ENCODE data around the gene OR6F1.

DNA sequence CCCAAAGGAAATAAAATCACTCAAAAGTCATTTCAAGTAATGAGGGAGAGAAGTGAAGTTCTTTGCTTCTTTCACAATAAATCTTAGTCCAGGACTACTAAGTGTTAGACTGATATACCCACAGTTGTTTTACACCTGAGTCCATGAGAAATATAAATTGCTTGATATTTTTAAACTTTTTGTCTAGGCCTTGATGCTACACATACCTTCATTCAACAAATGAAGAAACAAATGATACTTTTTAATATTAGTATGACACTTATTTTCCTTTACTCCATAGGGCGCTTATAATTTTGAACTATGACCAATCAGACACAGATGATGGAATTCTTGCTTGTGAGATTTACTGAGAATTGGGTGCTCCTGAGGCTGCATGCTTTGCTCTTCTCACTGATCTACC is 21.9 kb upstream of the OR6F1 start, which contains the start of gene OR14K1:
- TF ChIP-seq, protein P1, sequence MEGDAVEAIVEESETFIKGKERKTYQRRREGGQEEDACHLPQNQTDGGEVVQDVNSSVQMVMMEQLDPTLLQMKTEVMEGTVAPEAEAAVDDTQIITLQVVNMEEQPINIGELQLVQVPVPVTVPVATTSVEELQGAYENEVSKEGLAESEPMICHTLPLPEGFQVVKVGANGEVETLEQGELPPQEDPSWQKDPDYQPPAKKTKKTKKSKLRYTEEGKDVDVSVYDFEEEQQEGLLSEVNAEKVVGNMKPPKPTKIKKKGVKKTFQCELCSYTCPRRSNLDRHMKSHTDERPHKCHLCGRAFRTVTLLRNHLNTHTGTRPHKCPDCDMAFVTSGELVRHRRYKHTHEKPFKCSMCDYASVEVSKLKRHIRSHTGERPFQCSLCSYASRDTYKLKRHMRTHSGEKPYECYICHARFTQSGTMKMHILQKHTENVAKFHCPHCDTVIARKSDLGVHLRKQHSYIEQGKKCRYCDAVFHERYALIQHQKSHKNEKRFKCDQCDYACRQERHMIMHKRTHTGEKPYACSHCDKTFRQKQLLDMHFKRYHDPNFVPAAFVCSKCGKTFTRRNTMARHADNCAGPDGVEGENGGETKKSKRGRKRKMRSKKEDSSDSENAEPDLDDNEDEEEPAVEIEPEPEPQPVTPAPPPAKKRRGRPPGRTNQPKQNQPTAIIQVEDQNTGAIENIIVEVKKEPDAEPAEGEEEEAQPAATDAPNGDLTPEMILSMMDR (IDR thresholded peaks at IDR 0.05): no peak
- no peak for TF ChIP-seq EZH2 (IDR thresholded peaks at IDR 0.05; ENCODE audit: borderline replicate concordance, insufficient read depth, low read depth, low read length, poor library complexity, severe bottlenecking)
